Cortex of kidney (tissue), 1 donor: ENCODE data around the gene OFD1.
"Not testable (repeated sequence)": the region's sequence is repeated elsewhere in the genome, so short reads cannot be mapped to it uniquely, and the experiment has no call there.

ENCODE experiments used
- DNase-seq: peaks from one replicate; lab custom pipeline; 2025; lab: John Stamatoyannopoulos, UW

Gene OFD1

GRCh38 chrX:13703589-13703988, 31.0 kb upstream of the OFD1 start:
- no peak for DNase-seq

GRCh38 chrX:13711141-13711540, 23.4 kb upstream of the OFD1 start:
- no peak for DNase-seq

DNA sequence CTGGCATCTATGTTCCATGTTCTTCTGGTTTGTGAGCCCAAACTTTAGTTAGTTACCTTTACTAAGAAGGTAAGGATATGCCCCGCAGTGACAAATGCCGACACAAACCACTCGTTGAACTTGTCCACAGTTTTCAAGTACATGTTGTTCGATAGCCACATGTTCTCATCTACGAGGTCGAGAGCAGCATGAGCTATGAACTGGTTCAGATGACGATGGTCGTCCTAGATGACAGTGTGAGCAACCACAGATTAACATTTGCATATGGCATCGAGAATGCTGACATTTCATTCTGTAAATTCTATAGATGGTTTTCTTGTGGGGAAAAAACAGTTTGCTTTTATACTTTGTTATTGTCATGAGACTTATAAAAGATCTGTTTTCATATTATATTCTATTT, 18.1 kb upstream of the OFD1 start:
- no peak for DNase-seq

- DNase-seq: no peak
These were observed 17.6 kb upstream of the OFD1 start for GRCh38 chrX:13716905-13717304.

GRCh38 chrX:13717700-13718472, 16.7 kb upstream of the OFD1 start:
- DNase-seq: no peak

- DNase-seq: no peak
These were observed 15.2 kb upstream of the OFD1 start for GRCh38 chrX:13719192-13719856.

DNA sequence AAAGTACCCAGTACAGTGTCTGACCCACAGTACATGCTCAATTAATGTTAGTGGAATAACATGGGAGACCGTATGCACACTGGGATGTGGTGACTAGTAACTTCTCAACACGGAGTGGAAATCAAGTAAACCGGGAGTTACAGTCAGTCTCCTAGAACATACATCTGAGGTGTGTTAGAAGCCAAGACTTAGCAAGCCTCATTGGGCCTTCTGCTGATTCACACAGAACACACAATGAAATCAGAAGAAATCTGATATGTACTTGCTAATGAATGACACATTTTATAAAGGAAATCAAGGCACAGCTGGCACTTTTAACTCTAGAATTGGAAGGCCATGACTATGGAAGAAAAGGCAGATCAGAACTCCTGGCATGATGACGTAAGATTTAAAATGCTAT, 13.2 kb upstream of the OFD1 start:
- DNase-seq: no peak

- no peak for DNase-seq
These were observed 12.6 kb upstream of the OFD1 start for GRCh38 chrX:13721819-13722519.

DNA sequence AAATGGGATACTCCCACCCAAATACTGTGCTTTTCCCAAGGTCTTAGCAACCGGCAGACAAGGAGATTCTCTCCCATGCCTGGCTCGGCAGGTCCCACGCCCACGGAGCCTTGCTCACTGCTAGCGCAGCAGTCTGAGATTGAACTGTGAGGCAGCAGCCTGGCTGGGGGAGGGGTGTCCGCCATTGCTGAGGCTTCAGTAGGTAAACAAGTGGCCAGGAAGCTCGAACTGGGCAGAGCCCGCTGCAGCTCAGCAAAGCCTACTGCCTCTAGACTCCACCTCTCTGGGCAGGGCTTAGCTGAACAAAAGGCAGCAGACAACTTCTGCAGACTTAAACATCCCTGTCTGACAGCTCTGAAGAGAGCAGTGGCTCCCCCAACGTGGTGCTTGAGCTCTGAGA, 9.7 kb upstream of the OFD1 start:
- DNase-seq: not testable (repeated sequence)

- not testable (repeated sequence) for DNase-seq
These were observed 8.0 kb upstream of the OFD1 start for GRCh38 chrX:13726583-13726982.

DNA sequence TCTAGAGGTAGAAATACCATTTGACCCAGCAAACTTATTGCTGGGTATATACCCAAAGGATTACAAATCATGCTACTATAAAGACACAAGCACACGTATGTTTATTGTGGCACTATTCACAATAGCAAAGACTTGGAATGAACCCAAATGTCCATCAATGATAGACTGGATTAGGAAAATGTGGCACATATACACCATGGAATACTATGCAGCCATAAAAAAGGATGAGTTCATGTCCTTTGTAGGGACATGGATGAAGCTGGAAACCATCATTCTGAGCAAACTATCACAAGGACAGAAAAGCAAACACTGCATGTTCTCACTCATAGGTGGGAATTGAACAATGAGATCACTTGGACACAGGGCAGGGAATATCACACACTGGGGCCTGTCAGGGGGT, 4.0 kb upstream of the OFD1 start:
- not testable (repeated sequence) for DNase-seq

GRCh38 chrX:13732246-13733067, 2.1 kb upstream of the OFD1 start:
- DNase-seq: no peak

- DNase-seq: no peak
These were observed 1.0 kb upstream of the OFD1 start for GRCh38 chrX:13733506-13733905.

GRCh38 chrX:13741695-13742094, 7.1 kb downstream of the OFD1 start:
- no peak for DNase-seq

DNA sequence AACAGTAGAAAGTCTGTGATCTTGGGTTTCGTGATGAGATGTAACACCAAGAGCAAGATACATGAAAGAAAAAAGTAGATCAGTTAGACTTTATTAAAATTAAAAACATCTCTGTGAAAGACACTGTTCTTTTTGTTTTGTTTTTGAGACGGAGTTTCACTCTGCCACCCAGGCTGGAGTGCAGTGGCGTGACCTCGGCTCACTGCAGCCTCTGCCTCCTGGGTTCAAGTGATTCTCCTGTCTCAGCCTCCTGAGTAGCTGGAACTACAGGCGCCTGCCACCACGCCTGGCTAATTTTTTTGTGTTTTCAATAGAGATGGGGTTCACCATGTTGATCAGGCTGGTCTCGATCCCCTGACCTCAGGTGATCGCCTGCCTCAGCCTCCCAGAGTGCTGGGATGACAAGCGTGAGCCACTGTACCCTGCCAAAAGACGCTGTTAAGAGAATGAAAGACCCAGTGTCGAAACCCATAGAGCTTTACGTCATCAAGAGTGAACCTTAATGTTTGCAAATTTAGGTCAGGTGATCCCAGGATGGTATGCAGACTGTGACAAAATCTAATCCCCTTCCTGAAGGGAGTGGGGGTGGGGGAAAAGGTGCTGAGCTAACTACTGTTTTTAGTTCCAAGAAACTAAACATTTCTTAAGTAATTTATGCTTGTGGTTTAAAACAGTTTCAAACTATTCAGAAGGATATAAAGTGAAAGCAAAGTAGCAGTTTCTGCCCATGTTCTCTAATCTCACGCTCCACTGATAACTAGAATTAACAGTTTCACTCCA, 8.0 kb downstream of the OFD1 start:
- DNase-seq: no peak

- no peak for DNase-seq
These were observed 13.3 kb downstream of the OFD1 start for GRCh38 chrX:13747836-13748235.

GRCh38 chrX:13748486-13748885, 13.9 kb downstream of the OFD1 start:
- DNase-seq: no peak

GRCh38 chrX:13750204-13750603, 15.7 kb downstream of the OFD1 start:
- no peak for DNase-seq

DNA sequence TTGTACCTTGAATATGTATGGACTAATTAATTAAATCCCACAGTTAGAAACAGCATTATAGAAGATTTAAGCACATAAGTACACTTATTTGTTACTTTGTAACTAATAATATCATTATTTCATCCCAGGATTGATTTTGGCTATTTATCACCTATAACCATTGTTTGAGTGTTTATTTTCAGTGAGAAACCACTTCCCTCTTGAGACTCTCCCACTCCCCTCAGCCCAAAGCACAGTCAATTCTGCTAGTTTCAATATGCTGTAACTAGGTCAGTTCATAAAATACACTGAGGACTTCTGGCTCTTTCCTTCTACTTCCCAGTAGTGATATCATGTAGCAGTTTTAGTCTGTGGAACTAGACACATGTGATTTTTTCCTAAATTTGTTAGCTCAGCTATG, 16.3 kb downstream of the OFD1 start:
- DNase-seq: no peak

DNA sequence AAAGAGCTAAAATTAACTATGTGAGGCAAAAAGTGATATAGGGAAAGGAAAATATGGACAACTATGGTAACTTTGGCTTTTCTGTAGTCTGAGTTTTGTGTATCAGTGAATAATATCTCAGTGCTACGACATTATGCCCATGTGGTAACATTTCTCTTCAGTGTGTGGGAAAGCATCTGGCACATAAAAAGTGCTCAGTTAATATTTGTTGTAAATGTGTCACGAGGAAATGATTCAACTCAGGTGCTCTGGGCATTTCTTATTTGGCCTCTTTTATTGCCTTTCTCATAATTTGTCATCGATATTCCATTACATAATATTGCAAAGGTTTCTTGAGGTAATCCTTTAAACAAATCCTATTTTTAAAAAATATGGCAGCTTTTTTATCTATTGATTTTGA, 17.6 kb downstream of the OFD1 start:
- no peak for DNase-seq

GRCh38 chrX:13752646-13753045, 18.1 kb downstream of the OFD1 start:
- no peak for DNase-seq
